ENCODE data around the gene SAC3D1.
"Not testable (repeated sequence)": the region's sequence is repeated elsewhere in the genome, so short reads cannot be mapped to it uniquely, and the experiment has no call there.

SAC3D1 gene

GRCh38 chr11:65040847-65041622, at the start of gene SAC3D1:
Gene SAC3D1, plus strand, starts transcription at chr11:65041210. Its CDS starts 83 bp downstream, at chr11:65041293.
- peak; percentile 75 for DNase-seq (ENCODE audit: low read depth)

GRCh38 chr11:64994318-64994717, 46.7 kb upstream of the SAC3D1 start:
- no peak for DNase-seq (ENCODE audit: low read depth)

- no peak for DNase-seq (ENCODE audit: low read depth)
Observed at GRCh38 chr11:64996327-64996709, 44.7 kb upstream of the SAC3D1 start.

- no peak for DNase-seq (ENCODE audit: low read depth)
Observed at GRCh38 chr11:64996710-64997380, 44.2 kb upstream of the SAC3D1 start, which contains the start of gene BATF2. Gene BATF2, minus strand, starts transcription at chr11:64996971. Its CDS starts 57 bp downstream, at chr11:64996914.

- no peak for DNase-seq (ENCODE audit: low read depth)
Observed at GRCh38 chr11:64998141-64998540, 42.9 kb upstream of the SAC3D1 start.

- DNase-seq (ENCODE audit: low read depth): no peak
Observed at GRCh38 chr11:64998690-64999431, 42.1 kb upstream of the SAC3D1 start.

GRCh38 chr11:64999478-64999877, 41.5 kb upstream of the SAC3D1 start:
- no peak for DNase-seq (ENCODE audit: low read depth)

GRCh38 chr11:65002706-65003105, 38.3 kb upstream of the SAC3D1 start:
- DNase-seq (ENCODE audit: low read depth): no peak

GRCh38 chr11:65003282-65003681, 37.7 kb upstream of the SAC3D1 start:
- no peak for DNase-seq (ENCODE audit: low read depth)

GRCh38 chr11:65003968-65004367, 37.0 kb upstream of the SAC3D1 start:
- DNase-seq (ENCODE audit: low read depth): not testable (repeated sequence)

- no peak for DNase-seq (ENCODE audit: low read depth)
Observed at GRCh38 chr11:65008016-65008415, 33.0 kb upstream of the SAC3D1 start.

- DNase-seq (ENCODE audit: low read depth): no peak
Observed at GRCh38 chr11:65008873-65009272, 32.1 kb upstream of the SAC3D1 start.

GRCh38 chr11:65013130-65013887, 27.7 kb upstream of the SAC3D1 start:
- DNase-seq (ENCODE audit: low read depth): peak; percentile 79

GRCh38 chr11:65013888-65014725, 26.9 kb upstream of the SAC3D1 start, which contains the start of gene ARL2:
Gene ARL2, plus strand, starts transcription at chr11:65014160. Its CDS starts 48 bp downstream, at chr11:65014208.
- peak; percentile 80 for DNase-seq (ENCODE audit: low read depth)

- no peak for DNase-seq (ENCODE audit: low read depth)
Observed at GRCh38 chr11:65014726-65015227, 26.2 kb upstream of the SAC3D1 start.

- DNase-seq (ENCODE audit: low read depth): no peak
Observed at GRCh38 chr11:65016705-65017104, 24.3 kb upstream of the SAC3D1 start.

GRCh38 chr11:65017937-65018336, 23.1 kb upstream of the SAC3D1 start:
- DNase-seq (ENCODE audit: low read depth): no peak

- DNase-seq (ENCODE audit: low read depth): no peak
Observed at GRCh38 chr11:65019824-65020223, 21.2 kb upstream of the SAC3D1 start.

- DNase-seq (ENCODE audit: low read depth): no peak
Observed at GRCh38 chr11:65021003-65021402, 20.0 kb upstream of the SAC3D1 start.

- no peak for DNase-seq (ENCODE audit: low read depth)
Observed at GRCh38 chr11:65021509-65021908, 19.5 kb upstream of the SAC3D1 start.

GRCh38 chr11:65023502-65023901, 17.5 kb upstream of the SAC3D1 start:
- DNase-seq (ENCODE audit: low read depth): not testable (repeated sequence)
